GM18517 (cell line): Measurements from ENCODE around the gene RFX3.

Source experiments
- ATAC-seq: cut with Tn5 transposase; IDR thresholded peaks from one replicate; pipeline ENCODE4 v1.9.1; 2021; ENCODE audit warnings: mild to moderate bottlenecking, moderate library complexity; ENCODE audit not compliant: unreplicated experiment

The RFX3 gene

DNA sequence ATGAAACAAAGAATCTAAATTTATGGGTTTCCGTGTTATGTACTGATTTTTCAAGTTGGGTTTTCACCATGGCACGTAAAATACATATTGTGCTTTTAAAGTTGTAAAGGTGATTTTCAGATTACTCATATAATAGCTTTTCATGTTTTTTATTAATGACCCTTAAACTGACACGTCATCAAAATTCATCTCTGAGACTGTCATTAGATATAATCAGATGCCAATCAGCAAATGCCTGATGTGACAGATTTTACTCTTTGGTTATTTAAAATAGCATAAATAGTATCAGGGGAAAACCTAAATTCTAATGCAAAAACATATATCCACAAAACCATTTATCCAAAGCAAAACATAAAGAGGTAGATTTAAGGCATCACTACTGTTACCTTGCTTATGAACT lies 11.0 kb downstream of the RFX3 start:
- ATAC-seq = no peak

DNA sequence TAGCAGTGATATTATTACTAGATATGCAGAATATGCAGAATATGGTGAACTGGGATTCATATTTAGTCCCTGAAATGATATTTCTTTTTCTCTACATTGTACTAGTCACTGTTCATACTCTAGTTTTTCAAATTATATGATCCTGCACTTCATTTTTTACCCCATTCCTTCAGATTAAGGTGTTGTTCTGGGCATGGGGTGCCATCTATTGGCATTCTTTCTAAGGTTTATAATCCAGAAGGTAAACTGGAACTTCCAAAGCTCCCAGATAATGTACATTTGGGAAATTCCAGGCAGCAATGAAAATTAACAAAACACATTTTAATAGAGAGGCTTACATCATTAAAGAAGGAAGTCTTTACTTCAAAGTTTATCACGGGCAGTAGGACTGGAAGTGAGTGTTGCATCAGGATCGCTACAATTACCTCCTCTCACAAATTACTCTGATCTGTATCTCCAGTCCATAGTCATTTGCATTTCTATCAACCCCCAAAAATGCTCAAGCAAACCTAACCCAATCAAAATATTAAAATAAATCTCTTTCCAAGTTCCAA lies 12.5 kb downstream of the RFX3 start:
- ATAC-seq = no peak

DNA sequence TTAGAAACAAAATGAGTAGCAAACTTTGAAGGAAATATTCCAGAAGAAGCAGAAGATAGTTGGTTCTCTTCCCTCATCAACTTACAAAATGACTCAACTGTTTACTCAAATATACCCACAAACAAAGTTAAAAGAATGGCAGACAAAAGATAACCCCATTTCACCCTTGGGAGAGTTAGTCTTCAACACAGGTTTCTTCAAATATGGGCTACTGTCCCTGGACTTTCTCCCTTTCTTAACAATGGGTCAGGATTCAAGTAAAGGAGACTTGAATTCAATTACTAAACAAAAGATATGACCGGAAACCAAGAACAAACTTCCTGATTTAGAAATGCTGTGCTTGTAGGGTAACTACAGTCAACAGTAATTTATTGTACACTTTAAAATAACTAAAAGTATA lies 14.2 kb downstream of the RFX3 start:
- no peak for ATAC-seq

GRCh38 chr9:3510796-3511195 lies 15.0 kb downstream of the RFX3 start:
- no peak for ATAC-seq

GRCh38 chr9:3509926-3510325 lies 15.9 kb downstream of the RFX3 start:
- ATAC-seq = no peak

DNA sequence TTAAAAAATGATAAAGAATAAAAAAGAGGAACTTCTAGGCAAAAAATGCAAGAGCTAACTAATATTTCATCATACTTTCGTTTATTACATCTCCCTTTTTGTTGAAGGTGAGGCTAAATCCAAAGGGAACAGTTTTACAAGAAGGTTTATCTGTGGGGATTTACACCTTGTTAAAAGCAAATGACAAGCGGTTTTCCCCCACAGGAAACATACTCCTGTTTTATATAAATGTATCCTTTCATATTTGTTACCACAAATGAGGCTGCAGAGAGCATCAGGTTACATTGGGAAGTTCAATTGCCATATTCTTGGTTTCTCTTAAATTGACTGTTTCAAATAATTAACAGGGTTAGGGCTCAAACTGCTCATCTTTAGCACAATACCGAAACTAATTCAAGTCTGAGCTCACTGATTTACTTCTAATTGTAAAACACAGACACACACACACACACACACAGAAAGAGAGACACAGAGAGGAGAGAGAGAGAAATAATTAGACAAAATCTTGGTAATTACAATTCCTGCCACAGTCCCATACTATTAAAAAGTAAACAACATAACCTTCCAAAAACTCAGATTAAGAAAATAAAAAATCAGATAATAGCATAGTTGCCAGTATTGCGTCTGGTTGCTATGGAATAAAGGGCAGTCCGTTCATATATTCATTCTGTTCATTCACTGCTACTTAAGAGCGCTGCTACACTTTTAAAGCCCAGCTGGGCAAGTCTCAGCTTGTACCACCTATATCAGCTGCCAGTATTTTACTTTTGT lies 17.1 kb downstream of the RFX3 start:
- ATAC-seq = peak; percentile 49

GRCh38 chr9:3508078-3508431 lies 17.7 kb downstream of the RFX3 start:
- peak; percentile 23 for ATAC-seq

DNA sequence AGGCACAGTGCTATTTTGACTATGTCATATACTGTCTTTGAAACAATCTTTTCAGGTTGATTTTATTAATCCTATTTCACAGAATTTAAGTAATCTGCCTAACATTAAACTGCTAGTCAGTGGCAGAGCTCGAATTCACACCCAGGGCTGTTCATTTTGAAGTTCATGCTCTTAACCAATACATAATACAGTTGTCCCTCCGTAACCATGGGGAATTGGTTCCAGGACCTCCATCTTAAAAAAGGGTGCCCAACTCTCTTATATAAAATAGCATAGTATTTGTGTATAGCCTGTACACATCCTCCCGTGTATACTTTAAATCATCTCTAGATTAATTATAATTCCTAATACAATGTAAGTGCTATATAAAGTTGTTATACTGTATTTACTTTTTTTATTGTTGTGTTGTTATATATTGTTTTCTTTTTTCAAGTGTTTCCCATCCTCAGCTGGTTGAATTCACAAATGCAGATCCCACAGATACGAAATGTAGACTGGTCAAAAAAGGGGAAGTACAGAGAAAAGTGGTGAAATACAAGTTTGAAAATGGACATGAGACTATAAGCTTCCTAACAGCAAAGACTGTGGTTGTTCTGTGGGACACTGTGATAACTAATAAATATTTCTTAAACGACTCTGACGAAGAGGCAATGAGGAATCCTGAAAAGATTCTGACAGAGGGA lies 18.3 kb downstream of the RFX3 start:
- peak; percentile 69 for ATAC-seq

GRCh38 chr9:3506164-3506563 lies 19.6 kb downstream of the RFX3 start:
- ATAC-seq = no peak

DNA sequence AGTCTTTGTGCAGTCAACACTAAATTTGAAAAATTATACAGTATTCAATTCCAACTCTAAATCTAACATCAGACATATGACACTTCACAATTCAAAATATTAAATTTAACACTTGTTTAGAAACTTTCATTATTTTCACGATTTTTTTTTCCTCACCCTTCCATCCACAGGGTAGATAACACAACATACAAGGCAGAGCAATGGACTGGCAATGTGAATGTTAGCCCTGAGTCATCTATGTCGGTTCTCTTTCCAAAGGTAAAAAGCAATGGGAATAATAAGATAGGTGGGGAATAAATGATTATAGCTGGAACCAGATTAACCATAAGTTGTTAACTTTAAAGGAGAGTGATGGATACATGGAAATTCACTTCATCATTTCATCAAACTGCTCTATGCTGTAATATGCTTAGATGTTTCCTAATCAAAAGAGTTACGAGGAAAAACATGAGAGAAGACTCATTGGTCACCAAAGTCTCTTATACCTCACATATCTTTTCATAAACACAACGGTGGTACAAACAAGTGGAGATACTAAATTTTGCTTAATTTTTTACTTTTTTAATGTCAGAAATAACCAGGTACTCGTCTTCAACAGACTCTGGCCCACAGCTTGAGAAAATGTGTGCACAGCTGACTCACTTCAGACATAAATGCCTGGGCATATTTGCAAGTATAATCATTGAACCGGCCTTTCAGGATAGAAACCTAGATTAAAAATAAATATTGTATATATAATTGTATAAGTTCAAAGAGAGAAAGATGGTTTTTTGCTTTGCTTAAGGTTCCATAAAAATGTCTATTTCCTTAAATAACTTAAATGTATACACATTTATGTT lies 23.0 kb downstream of the RFX3 start:
- ATAC-seq = no peak

DNA sequence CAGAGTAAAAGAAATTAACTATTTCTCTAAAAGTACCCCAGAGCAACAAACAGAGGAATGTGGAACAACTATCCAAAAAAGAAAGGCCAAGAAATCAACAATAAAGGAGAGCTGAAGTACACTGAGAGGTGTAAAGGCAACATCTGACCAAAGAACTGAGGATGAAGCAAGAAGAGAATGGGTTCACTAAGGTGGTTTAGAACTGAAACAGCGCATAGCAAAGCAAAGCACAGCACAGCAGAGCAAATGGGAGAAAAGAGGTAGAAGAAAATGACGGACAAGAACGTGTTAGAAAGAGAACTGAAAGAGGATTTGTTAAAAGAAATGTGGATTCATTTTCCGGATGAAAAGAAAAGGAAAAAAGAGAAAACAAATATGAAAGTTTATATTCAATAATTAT lies 25.8 kb downstream of the RFX3 start:
- no peak for ATAC-seq

DNA sequence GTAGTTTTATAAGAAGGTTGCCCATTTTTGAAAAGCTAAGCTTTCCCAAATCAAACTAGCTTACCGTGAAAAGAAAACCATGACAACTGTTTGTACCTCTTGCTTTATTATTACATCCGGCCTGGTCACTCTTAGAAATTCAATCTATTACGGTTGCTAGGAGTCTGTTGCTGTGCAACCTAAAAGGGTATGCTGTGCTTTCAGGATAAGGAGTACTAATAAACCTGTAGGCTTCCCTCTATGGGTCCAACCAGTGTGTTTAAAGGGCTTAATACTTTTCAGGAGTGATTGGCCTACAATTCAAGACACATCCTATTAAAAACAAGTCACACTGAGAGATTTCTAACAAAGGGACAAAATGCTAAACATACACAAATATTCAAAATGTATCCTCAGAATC lies 27.1 kb downstream of the RFX3 start:
- no peak for ATAC-seq

- ATAC-seq = no peak
These were observed 27.9 kb downstream of the RFX3 start for GRCh38 chr9:3497857-3498256.

DNA sequence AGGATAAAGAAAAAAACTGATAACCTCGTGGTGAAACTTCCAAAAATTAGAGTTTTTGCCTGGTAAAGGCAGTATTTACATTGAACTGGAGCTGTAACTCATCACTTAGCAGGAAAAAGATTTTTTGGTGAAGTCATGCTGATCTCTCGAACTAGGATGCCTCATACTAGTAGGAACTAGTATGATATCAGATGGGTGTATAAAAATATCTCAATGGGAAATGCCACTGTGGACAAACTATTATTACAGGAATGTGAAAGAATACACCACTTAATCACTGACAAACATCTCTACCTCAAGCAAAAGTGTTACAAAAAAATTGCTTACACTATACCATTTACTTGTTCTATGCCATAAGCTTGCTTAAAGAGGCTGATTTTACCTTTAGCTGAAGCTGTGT lies 28.4 kb downstream of the RFX3 start:
- ATAC-seq = no peak

DNA sequence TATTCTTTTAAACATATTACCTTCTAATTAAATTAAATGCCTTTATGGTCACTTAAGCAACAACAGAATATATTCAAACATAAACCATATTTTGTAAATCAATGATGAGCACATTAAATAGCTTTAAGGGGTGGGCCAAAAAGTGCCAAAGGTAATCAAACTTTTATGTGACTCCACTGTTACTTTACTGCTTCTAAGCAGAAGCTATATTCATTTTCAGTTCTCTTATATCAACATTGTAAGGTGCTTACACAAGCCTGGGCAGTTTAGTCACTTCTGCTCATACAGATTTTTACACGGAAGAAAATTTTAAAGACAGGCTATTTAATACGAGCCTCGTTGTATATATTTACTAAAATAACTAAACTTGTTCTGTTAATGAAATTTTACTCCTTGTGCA lies 29.9 kb downstream of the RFX3 start:
- ATAC-seq = no peak

GRCh38 chr9:3492214-3492613 lies 33.6 kb downstream of the RFX3 start:
- no peak for ATAC-seq

GRCh38 chr9:3491450-3491849 lies 34.4 kb downstream of the RFX3 start:
- ATAC-seq = no peak

DNA sequence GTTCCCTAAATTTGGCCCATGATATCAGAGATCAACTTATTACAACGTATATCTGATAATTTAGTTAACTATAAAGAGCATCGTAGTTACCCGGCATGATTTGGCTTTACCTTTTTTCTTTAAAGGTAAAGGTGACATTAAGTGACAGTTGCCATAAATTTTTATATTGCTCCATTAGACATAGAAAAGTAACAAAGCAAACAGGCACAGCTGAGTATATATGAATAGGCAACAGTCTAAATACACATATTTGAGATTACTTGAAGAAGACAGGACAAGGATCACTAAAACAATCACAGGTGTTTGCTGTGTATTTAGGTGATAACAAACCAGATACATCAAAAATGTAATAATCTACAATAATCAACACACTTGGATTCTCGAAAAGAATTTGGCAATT lies 34.8 kb downstream of the RFX3 start:
- ATAC-seq = no peak

GRCh38 chr9:3482578-3482977 lies 43.2 kb downstream of the RFX3 start:
- ATAC-seq = no peak

GRCh38 chr9:3480353-3480655 lies 45.5 kb downstream of the RFX3 start:
- ATAC-seq = no peak

DNA sequence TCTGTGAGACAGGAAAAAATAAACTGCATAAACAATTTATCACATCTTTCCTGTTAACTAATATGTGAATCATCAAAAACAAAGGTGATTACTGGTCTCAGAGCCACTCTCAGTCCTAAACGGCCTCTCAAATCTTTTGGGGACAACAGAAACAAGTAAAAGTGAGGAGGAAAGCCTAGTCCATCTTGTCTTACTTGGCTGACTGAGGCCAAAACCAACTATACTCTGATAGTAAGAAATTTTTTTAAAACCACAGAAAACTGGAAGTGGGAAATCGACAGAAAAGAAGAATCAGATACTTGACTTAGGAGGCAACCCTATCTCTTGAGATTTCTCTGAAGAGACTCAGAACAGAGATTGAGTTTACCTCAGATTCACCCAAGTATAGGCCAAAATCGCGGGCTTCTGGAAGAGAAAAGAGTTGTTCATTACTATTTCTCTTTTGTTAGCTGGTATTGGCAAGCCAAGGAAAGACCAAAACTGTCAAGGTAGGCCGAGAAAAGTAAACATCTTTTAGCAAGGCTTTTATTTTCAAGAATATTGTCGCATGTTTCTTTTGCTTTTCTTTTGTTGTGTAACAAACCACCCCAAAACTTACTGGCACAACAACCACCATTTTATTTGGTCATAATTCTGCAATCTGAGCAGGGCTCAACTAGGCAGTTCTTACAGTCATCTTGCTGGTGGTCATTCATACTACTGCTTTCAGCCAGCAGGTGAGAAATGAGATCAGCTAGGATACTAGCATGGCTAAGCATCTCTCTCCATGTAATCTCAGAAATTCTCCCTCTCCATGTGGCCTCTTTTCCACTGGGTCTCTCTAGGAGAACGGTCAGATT lies 46.1 kb downstream of the RFX3 start:
- peak; percentile 51 for ATAC-seq
